ENCODE measurements around the gene CASP14. TPM values are rescaled to one million over a fixed set of nuclear protein-coding genes. Genes with fewer than 3 reads are reported as not detected.

CASP14 gene
- total RNA-seq, 2 experiments from 2014 or later = not detected

Other genes starting within 250 kb of the CASP14 start
- gene OR7A5, start 214.3 kb upstream of the CASP14 start, total RNA-seq = not detected
- gene OR7C1, start 214.3 kb upstream of the CASP14 start, total RNA-seq = not detected
- not detected for gene OR7A10, start 200.6 kb upstream of the CASP14 start, total RNA-seq
- gene OR7A17, start 163.3 kb upstream of the CASP14 start, total RNA-seq = not detected
- not detected for gene OR7C2, start 108.0 kb upstream of the CASP14 start, total RNA-seq
- not detected for gene SLC1A6, start 69.6 kb upstream of the CASP14 start, total RNA-seq
- gene OR1I1, start 32.7 kb downstream of the CASP14 start, total RNA-seq = not detected
- gene SYDE1, start 57.9 kb downstream of the CASP14 start, total RNA-seq = under 1 TPM; 0.07 to 0.09 TPM
- gene NOTCH3, start 151.5 kb downstream of the CASP14 start, total RNA-seq = not detected
- gene EPHX3, start 183.0 kb downstream of the CASP14 start, total RNA-seq = under 1 TPM in 1 of 2 experiments, not detected in 1; 0.19 TPM

Measured in activated CD8-positive, alpha-beta memory T cell treated with anti-CD3 and anti-CD28 coated beads, Interleukin-2, amount 10 ng/mL, durations not matched to agents 7 days and 5 days (primary cell).